AG10803 (cell line): Measurements from ENCODE around the gene MGMT.

Experiments used
- DNase-seq: peaks from one replicate; pipeline ENCODE4 v3.0.0; 2010; ENCODE audit warnings: low read depth
- H3K4me3 ChIP-seq: 2 replicates; pipeline ENCODE4 v1.5.1; 2011; ENCODE audit warnings: mild to moderate bottlenecking, low read length, control low read depth
- CTCF ChIP-seq: conservative IDR thresholded peaks from 2 replicates; pipeline ENCODE4 v1.5.1; 2011; ENCODE audit warnings: mild to moderate bottlenecking, low read length, control low read depth, inconsistent platforms

Gene MGMT

GRCh38 chr10:129641351-129641750, 174.3 kb downstream of the MGMT start:
- DNase-seq: no peak
- TF ChIP-seq CTCF: no peak
- H3K4me3 ChIP-seq: no peak overlapping the region

- DNase-seq: no peak
- no peak for TF ChIP-seq CTCF
- no peak overlapping the region for H3K4me3 ChIP-seq
Measured at GRCh38 chr10:129641982-129642381, 174.9 kb downstream of the MGMT start.

- H3K4me3 ChIP-seq: no peak overlapping the region
- DNase-seq: peak; percentile 13
- no peak for TF ChIP-seq CTCF
Measured at GRCh38 chr10:129642427-129642826, 175.4 kb downstream of the MGMT start.

- no peak for TF ChIP-seq CTCF
- H3K4me3 ChIP-seq: no peak overlapping the region
- DNase-seq: no peak
Measured at GRCh38 chr10:129643266-129643665, 176.2 kb downstream of the MGMT start.

- TF ChIP-seq CTCF: no peak
- H3K4me3 ChIP-seq: no peak overlapping the region
- no peak for DNase-seq
Measured at GRCh38 chr10:129645487-129645886, 178.4 kb downstream of the MGMT start.

GRCh38 chr10:129646973-129647372, 179.9 kb downstream of the MGMT start:
- TF ChIP-seq CTCF: no peak
- no peak overlapping the region for H3K4me3 ChIP-seq
- no peak for DNase-seq

- no peak for DNase-seq
- no peak for TF ChIP-seq CTCF
- no peak overlapping the region for H3K4me3 ChIP-seq
Measured at GRCh38 chr10:129647590-129647989, 180.5 kb downstream of the MGMT start.
